ENCODE results near the gene SPRY2. TPM values are rescaled to one million over a fixed set of nuclear protein-coding genes. Genes with fewer than 3 reads are reported as not detected.
"Not testable (repeated sequence)": the region's sequence is repeated elsewhere in the genome, so short reads cannot be mapped to it uniquely, and the experiment has no call there.

The SPRY2 gene, protein sequence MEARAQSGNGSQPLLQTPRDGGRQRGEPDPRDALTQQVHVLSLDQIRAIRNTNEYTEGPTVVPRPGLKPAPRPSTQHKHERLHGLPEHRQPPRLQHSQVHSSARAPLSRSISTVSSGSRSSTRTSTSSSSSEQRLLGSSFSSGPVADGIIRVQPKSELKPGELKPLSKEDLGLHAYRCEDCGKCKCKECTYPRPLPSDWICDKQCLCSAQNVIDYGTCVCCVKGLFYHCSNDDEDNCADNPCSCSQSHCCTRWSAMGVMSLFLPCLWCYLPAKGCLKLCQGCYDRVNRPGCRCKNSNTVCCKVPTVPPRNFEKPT
- 2.6 and 3.3 TPM in 2 replicates for total RNA-seq (2014; rRNA removed; shearing (Covaris generic))

DNA sequence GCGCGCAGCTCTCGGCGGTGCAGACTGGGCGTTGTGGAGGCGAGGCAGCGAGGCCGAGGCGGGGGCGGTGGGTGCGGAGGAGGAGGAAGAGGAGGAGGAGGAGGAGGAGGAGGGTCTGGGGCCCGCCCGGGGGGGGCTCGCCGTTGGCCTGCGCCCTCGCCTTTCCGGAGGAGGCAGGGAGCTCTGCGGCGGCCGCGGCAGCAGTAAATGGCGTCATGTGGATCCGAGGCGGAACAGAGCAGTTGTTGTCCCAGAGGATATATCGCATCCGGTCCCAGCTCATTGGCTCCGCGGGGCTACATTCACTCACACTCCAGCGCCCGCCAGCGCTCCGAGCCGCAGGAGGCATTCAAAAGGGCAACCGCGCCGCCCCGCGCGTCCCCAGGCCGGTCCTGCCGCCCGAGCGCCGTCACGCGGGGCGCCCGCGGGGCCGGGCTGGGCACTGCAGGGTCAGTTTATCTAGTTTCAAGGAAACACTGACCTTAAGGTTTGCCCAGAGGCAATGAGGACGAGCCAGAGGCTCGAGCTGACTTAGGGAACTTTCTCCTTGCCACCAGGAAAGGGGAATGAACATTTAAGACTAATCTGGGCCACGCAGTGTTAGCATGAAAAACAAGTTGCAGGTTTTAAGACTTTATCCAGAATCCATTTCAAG lies at the start of gene SPRY2:
Gene SPRY2 (minus strand): TSS at position 26 of the 655 bp plus-strand sequence. CDS start 3,421 bp downstream, outside the sequence.
- peak; percentile 90 for DNase-seq (ENCODE audit: low spot score)

DNA sequence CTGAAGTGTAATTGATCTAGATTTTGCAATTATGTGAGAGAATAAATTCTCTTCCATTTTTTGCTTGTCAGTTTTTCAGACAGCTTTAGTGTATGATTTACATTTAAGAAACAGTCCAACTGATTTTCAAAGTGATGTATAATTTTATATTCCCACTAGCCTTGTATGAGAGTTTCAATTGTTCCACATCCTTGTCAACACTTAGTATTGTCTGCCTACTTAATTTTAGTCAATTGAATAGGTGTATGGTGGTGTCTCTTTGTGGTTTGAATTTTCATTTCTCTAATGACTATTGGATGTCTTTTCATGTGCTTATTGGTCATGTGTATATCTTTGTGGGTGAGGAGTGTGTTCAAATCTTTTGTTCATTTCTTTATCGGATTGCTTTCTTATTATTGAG lies 49.4 kb upstream of the SPRY2 start:
- DNase-seq (ENCODE audit: low spot score): no peak

DNA sequence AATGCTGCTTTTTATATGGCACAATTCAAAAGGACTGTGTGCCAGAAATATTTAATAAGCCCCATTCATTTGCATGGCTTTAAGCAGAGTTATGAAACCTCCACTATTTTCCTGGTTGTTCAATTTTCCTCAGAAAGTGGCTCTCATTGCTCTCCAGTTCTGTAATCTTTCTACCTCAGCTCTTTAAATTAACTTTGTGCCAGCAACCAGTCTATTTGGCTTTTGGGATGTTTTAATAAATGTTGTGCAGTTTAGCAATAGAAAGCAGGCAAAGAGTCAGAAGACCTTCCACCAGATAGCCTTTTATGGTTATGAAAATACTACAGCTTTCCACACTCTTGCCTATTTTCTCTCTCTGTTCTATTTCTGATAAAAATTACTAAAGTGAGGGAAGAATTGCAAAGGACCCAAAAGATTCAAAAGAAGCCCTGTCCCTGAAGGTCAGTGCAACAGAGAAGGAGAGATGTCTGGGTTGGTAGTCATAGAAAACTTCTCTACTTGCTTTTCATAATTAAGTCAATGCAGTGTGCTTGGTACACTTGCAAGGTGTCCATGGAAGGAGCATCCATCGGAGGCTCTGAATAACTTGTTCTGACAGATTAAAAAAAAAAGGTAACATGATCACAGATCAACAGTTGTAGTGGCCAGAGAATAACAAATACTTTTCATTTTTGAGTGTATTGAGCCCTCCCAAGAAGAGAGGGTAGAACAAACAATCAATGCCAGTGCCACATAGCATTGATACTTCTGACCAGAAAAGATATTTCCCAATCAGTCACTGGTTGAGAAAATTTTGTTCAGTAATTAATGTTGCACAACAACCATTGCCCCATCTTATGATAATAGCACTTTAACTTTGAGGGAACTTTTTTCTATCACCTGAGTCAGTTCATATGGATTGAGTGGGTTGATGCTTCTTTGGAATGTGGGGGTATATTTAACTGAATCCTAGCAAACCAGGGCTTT lies 48.4 kb upstream of the SPRY2 start:
- DNase-seq (ENCODE audit: low spot score): no peak

DNA sequence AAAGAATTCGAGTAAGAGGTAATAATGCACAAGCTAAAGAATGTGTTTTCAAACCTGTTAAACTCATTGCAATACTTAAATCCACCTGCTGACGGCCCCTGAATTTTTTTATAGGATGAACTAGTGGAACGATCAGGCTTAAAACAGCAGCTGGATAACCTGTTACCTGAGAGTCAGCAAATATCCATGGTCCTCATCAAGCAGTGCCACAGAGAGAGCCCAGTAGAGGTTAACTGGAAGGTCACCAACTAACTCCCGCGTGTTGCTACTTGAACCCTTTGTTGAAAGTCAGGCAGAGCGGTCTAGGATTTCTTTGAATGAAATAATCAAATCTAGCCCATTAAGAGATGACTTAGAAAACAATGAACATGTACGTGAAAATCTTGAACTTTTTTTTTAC lies 47.6 kb upstream of the SPRY2 start:
- no peak for DNase-seq (ENCODE audit: low spot score)

DNA sequence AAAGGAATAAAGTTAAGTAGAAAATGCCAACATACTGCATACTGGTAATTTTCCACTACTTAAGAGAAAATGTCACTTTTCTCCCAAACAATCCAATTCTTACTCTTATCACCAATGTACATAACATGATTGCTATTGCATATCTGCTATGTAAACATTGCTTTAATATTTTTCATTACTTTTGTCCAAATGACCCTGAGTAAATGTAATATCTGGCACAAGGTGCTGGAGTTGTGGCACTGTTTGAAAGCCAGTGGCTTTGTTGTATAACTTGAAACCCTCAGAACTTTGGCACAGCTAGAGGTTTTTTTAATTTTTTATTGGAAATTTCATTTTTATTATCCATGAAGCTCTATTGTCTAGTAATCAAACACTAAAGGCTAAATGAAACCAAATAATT lies 45.7 kb upstream of the SPRY2 start:
- no peak for DNase-seq (ENCODE audit: low spot score)

DNA sequence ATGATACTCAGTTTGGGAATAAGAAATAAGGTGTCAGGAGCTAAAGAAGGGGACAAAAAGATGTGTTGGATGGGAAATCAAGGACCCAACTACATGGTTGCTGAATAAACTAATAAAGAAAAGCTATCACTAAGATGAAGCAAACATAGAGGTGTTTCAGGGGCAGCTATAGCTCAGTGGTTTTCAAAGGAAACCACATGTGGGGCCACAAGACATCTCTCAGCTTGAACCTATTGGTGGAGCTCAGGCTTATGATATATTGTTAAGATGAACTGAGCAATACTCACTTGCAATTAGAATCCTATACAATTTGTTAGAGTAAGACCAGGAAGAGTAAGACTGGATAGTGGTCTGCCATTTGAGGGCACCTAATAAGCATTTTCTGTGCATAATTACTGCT lies 45.1 kb upstream of the SPRY2 start:
- no peak for DNase-seq (ENCODE audit: low spot score)

DNA sequence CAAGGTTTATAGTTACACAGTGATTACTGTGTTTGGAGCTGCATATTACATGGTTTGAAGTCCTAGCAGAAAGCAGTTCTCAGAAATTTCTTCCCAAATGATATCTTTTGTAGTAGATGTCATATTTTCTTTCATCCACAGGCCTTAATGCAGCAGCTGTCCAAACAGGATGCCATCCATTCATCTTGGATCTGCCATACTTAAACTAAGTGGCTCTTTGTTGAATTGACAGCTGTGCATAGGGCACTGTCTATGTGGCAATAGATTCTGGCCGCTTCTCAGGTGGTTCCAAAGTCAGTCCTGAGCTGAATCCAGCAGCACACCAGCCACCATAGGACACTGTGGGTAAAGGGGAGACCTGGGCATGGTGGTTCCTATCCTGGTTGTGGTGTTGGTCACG lies 41.6 kb upstream of the SPRY2 start:
- DNase-seq (ENCODE audit: low spot score): no peak

DNA sequence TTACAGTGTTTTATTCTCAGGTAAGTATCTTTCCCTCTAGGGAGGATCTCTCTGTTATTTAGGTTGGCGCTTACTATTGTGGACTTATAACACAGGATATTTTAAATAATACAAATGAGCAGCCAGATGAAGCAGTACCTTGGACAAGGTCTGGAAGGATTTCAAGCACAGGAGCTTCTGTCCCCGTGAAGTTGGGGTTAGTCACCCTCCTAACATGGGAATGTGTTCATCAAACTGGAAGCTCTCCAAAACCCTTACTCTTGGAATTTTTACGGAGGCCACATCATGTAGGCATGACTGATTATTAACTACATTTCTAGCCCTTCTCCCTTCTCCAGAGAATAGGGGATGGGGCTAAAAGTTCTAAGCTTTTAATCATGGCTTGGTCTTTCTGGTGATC lies 38.3 kb upstream of the SPRY2 start:
- DNase-seq (ENCODE audit: low spot score): peak; percentile 70

DNA sequence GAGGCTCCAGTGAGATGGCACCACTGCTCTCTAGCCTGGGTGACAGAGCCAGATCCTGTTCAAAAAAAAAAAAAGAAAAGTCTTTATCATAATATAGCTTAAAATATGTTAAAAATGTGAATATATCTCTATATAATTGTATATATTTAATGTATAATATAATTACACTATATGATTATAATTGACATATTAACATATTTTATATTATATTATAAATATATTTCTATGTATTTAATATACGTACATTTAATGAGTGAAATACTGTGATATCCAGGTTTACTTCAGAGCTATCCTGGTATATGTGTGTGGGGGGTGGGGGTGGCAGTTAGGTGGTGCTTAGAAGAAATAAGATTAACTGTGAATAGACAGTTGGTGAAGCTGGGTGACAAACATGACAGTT lies 35.6 kb upstream of the SPRY2 start:
- DNase-seq (ENCODE audit: low spot score): no peak

DNA sequence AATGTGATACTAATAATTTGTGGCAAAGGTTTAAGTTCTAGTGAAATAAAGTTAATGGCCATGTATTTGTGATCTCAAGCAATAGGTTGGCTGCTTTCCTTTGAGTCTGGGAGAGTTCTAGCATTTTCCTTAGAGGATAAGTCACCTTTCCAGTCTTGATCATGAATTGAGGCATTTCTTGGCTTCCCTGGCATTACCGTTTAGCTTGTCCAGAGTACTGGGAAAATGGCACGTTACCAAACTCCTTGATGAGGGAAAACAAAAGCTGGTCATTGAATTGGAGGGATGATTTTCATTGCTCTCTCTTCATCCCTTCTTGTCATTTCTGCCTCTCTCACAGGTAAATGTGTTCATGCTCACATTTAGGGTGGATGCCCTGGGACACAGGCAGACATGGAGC lies 34.0 kb upstream of the SPRY2 start:
- DNase-seq (ENCODE audit: low spot score): no peak

DNA sequence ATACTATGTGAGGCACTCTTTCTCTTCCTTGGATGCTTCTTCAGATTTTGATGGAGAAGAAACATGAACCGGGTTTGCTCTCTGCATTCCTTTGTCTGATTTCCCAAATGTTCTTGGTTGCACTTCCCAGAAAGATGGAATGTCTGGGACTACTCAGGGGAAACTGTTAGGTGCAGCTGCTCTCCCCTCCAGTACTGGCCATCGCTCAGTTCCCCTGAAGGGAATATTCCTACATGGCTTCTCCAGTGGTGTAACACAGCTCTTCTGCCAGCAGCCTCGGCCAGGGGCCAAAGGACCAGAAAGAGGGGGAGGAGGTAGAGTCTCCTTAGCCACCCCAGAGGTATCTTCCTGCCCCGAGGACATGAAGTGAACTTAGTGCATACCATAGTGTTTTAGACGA lies 33.5 kb upstream of the SPRY2 start:
- no peak for DNase-seq (ENCODE audit: low spot score)

DNA sequence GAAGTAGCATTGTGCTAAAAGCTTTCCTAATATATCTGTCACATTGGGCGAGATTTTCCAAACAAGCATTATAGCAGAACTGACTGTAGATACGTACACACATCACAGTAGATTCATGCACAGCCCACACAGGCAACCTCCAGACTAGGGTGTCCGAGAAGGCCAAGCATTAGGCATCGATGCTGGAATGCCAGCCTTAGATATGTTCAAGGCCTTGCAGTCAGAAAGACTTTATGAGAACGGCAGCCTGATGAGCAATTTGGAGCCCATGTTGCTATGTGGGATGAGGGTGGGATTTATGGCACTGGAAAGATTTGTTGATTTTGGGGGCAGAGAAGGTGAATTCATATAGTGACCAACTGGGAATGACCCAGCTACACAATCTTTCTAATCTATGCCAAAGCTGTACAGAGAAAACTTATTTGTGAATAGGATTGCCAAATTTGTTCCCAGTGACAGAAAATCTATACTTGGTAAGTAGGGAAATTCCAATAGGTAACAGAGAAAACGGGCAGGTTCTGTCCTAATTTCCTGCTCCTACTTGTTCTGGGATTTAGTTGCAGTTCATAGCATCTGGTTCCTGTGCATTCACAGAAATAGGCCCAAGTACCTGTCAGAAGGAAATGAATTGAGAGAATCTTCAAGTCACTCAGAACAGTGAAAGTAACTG lies 31.0 kb upstream of the SPRY2 start:
- no peak for DNase-seq (ENCODE audit: low spot score)

DNA sequence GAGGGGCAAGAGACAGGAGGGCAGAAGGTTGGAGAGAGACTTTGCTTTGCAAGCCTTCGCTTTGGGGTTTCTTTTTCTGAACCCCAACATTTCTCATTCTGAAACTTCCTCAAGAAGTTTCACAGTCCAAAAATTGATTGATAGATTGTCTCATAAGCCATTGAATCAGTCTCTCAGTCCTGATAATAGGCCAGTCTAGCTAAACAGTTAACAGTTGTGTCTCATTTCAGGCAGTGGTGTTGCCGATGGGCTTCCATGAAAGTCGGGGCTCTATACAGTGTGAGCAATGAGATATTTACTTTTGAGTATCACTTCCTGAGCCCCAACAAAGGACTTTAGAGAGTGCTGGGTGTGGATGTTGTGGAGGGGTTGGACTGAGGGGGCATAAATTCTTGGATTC lies 26.5 kb upstream of the SPRY2 start:
- no peak for DNase-seq (ENCODE audit: low spot score)

DNA sequence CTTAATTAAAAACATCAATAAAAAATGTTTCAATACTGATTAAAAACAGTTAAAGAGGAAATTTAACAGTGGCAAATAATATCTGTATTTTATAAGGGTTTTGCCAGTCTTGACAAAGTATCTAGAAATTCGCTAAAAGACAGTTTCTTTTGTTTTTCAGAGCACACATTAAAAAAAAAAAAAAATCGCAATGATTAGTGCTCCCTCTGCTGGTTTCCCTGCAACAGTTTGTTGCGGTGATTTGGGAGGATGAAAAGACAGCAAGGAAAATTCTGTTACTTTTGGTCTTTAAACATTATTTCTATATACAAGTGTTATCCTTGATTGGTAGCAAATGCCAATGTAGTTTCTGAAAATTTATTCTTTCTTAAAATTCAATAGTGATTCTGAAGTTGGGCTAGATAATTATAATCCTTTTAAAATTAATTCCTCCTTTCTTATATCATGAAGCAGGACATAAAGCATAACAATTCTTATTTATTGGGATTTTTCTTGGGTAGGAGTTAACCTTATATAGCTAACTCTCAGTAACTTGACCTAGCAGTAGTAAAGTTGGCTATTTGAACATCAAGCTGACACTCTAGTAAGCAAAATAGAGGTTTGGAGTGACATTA lies 23.1 kb upstream of the SPRY2 start:
- peak; percentile 21 for DNase-seq (ENCODE audit: low spot score)

DNA sequence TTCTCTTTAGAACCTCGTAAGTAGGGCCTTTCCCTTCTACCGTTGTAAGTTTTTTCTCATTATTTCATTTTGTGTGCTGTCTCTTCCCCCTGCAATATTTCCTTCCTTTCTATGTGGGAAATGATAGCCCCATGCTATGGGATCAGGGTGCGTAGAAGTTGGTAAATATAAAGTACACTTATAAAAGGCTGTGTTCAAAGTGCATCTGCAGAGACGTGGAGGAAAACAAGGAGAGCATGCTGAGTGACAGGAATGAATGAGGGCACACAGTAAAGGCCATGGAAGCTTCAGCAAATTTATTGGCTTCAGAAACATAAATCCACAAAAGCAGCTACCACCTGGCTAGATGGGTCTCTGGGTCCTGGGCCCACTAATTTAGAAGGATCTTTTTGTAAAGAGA lies 21.6 kb upstream of the SPRY2 start:
- no peak for DNase-seq (ENCODE audit: low spot score)

DNA sequence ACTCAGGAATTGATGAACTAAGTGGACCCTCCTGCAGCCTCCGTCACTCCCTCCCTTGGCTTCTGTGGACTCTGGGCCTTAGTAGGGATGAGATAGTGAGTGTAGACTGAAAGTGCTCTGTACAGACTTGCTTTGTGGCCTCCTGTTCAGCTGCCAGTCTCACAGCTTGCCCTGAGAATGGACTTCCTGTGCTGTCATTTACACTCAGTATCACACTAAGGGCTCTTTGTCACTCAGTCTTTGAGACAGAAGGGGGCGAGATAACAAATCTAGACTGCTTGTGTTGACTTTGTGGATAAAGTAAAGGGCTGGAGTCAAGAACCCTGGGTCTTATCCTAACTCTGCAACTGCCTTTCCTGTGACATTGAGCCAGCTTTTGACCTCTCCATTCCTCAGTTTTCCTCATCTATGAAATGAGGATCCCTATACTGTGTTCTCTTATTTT lies 21.0 kb upstream of the SPRY2 start:
- no peak for DNase-seq (ENCODE audit: low spot score)

DNA sequence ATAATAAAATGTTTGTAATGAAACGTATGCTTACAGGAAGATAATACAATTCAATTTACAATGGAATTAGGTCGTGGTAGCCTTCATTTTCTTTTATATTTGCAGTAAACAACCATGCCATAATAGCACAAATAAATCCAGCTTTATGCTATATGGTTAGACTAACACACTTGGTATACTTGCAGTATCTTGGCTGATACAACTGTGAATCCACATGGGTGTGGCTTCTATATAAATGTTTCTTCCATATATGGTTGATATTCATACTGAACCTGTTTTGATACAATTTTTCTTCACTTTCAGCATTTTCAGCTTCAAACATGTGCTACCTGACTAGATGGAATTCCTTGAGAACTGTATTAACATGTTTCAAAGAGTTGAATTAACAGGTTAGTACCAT lies 20.4 kb upstream of the SPRY2 start:
- DNase-seq (ENCODE audit: low spot score): no peak

DNA sequence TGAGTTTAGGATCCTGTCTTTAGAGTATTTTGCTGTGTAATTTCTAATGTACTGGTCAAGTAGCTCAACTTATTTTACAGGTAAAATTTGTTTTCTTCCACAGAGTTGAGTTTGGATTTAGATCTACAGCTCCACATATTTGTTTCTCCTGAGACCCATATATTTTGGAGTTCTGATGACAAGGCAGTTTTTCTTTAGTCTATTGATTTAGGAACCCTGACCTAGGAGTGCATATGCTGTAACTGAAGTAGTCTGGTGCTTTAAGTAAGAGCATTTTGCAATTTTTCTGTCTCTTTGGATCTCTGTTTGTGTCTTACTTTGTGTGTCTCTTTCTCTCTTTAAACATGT lies 19.5 kb upstream of the SPRY2 start:
- DNase-seq (ENCODE audit: low spot score): no peak

DNA sequence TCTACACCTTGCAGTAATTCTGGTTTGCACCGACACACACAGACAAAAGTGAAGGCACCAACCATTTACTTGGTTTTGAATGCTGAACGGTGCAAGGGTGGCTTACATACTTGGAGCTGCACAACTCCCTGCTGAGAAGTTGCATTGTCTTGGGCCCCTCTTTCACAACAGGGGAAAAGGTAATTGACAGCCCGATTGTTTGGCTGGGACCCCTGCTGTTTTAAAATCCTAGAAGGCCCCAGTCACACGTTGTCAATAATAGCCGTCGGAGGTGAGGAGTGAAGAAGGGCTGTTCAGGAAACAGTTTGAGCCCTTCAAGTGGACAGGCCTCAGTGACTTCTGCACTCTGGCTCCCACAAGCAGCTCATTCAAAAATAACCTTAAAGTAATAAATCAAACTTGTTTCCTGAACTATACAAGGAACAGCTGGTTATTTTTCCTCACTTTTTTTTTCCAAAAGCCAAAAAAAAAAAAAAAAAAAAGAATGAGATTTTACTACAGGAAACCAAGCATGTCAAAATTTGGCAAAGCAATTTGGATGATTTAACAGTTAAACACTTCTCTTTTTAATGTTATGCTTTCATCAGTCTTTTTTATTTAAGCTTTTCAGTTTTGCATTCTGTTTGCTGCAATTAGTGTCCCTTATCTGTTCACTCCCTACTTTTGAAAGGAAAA lies 19.0 kb upstream of the SPRY2 start:
- DNase-seq (ENCODE audit: low spot score): no peak

DNA sequence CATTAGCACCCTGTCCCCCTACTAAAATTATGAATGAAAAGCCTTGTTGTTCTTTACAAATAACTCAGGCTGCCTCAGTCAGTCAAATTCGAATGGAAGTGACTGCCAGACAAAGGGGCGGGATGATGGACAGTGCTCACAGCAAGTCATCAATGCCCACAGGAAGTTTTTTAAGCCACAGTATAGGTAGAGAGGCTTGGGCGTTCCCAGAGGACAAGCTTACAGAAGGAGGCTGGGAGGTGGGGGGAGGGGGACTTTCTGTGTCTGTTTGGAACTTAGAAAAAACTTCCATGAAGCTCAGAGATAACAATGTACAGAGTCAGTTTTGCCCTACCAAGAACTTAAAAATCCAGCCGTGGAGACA lies 18.5 kb upstream of the SPRY2 start:
- no peak for DNase-seq (ENCODE audit: low spot score)

DNA sequence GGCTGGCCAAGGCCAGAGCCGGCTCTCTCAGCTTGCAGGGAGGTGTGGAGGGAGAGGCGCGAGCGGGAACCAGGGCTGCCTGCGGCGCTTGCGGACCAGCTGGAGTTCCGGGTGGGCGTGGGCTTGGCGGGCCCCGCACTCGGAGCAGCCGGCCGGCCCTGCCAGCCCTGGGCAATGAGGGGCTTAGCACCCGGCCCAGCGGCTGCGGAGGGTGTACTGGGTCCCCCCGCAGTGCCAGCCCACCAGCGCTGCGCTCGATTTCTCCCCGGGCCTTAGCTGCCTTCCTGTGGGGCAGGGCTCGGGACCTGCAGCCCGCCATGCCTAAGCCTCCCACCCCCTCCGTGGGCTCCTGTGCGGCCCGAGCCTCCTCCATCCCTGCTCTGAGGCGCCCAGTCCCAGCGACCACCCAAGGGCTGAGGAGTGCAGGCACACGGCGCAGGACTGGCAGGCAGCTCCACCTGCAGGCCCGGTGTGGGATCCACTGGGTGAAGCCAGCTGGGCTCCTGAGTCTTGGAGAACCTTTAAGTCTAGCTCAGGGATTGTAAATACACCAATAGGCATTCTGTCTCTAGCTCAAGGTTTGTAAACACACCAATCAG lies 14.7 kb upstream of the SPRY2 start:
- DNase-seq (ENCODE audit: low spot score): not testable (repeated sequence)
